Psoas muscle (tissue), 8 donors: ENCODE measurements around the gene LMO7. TPM values are rescaled to one million over a fixed set of nuclear protein-coding genes. Genes with fewer than 3 reads are reported as not detected.

ENCODE experiments used
- ATAC-seq, 4 donors: fragments of 200-7000 bp; cut with Tn5 transposase; one replicate each; pipeline ENCODE4 v1.9.1; 2020; ENCODE audit warnings: moderate library complexity in 3 of 4, mild to moderate bottlenecking in 2 of 4
- DNase-seq, 2 donors: peaks; one replicate each; pipeline ENCODE4 v3.0.0-alpha.2; 2020
- H3K27ac ChIP-seq: fragments of 200-600 bp; one replicate; pipeline ENCODE4 v1.8.0; 2022
- H3K27me3 ChIP-seq, 3 donors: fragments of 200-600 bp in 1 of 3; one replicate each; pipeline versions ENCODE4 v1.6.1 to v1.8.0; 2013 to 2022; ENCODE audit warnings: low read length in 2 of 3, mild to moderate bottlenecking in 2 of 3, moderate library complexity in 1 of 3; ENCODE audit not compliant: insufficient read depth in 3 of 3
- H3K36me3 ChIP-seq, 2 donors: fragments of 200-600 bp in 1 of 2; one replicate each; pipeline versions ENCODE4 v1.6.1 to v1.8.0; 2013 to 2022; ENCODE audit warnings: low read depth in 1 of 2, mild to moderate bottlenecking in 1 of 2, moderate library complexity in 1 of 2; ENCODE audit not compliant: insufficient read depth in 1 of 2
- H3K4me1 ChIP-seq: fragments of 200-600 bp; one replicate; pipeline ENCODE4 v1.8.0; 2022
- H3K4me3 ChIP-seq: fragments of 200-600 bp; one replicate; pipeline ENCODE4 v1.8.0; 2022; ENCODE audit warnings: mild to moderate bottlenecking
- H3K9me3 ChIP-seq: fragments of 200-600 bp; one replicate; pipeline ENCODE4 v1.8.0; 2022
- WGBS, 3 donors: extraction: QIAGEN DNeasy Blood & Tissue Kit; methylation state at CpG; one replicate each; pipeline versions ENCODE4 v1.1.6 to v1.1.7; 2013; 5-methylcytosine and 5-hydroxymethylcytosine counted together
- intact Hi-C, 2 donors: fragments of 100-400 bp; cut with DNase I; formaldehyde crosslinking; loops; one replicate each; pipeline versions ENCODE4 v1.11.0 to v1.14.2; 2022
- polyA plus RNA-seq, 3 donors: library from polyadenylated mRNA; stranded (reverse); fragments of 200-250 nt; gene quantifications; one replicate each; pipeline ENCODE4 v1.2.3, GENCODE V29; 2013
- total RNA-seq, 4 donors: library from RNA; stranded (reverse); fragmentation: NEBNext Ultra II Directional in 2 of 4; extraction: Animal tissue kit (Norgen Biotek cat#: 25700) in 2 of 4; gene quantifications; one replicate each; pipeline versions ENCODE4 v1.2.1 to v1.2.4, GENCODE V29; 2021 to 2023
- TF ChIP-seq, protein P1 (sequence below): fragments of 200-600 bp; IDR thresholded peaks from one replicate; pipeline ENCODE4 v1.8.0; 2022; ENCODE audit warnings: antibody characterized with exemption
- donor health status: healthy with polysubstance abuse.
- donor health status: DM: no; HTN: no; CAD: no; lungs with moderate emphysema.
- donor health status: Bipolar disorder and iron deficiency.
- donor health status: healthy.
- donor health status: DM: yes; HTN: yes; CAD: no.
- donor health status: DM: no; HTN: no; CAD: no.
- donor health status: DM: no; HTN: no; CAD: no.
- donor health status: DM: yes; HTN: yes; CAD: no.

LMO7 gene
- total and polyA plus RNA-seq, 7 donors = 15.3 to 271 (median 97.9) TPM

DNA sequence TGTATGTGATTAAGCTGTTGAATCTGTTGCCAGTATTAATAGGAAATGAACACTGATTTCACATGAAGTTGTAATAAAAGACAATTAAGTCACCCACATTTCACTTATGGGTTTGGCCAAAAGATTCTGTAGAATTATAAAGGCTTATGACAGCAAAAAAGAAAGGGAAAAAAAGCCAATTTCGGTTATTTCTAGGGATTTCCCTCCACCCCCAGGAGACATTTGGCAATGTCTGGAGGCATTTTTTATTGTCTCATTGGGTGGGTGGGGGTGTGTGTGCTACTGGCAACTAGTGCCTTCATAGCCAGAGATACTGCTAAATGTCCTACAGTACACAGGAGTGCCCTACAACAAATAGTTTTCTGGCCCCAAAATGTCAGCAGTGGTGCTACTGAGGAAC is 175.7 kb downstream of the LMO7 start:
- no peak for ATAC-seq
- Histone ChIP-seq H3K36me3 (peaks cover 0 to 32% of the 10 kb centered on the region in 2 donors), H3K27me3 (no peaks in the 10 kb centered on the region), H3K9me3 (no peaks in the 10 kb centered on the region), H3K27ac (peak overlapping the region; percentile 1), H3K4me3 (no peak overlapping the region), H3K4me1 (peaks cover 36% of the 10 kb centered on the region)
- intact Hi-C loops = loop anchor here in 1 of 2 donors (5.0 kb wide), 1 partner anchor 115 kb away; no protein-coding TSS in a partner anchor
- TF ChIP-seq, protein P1, sequence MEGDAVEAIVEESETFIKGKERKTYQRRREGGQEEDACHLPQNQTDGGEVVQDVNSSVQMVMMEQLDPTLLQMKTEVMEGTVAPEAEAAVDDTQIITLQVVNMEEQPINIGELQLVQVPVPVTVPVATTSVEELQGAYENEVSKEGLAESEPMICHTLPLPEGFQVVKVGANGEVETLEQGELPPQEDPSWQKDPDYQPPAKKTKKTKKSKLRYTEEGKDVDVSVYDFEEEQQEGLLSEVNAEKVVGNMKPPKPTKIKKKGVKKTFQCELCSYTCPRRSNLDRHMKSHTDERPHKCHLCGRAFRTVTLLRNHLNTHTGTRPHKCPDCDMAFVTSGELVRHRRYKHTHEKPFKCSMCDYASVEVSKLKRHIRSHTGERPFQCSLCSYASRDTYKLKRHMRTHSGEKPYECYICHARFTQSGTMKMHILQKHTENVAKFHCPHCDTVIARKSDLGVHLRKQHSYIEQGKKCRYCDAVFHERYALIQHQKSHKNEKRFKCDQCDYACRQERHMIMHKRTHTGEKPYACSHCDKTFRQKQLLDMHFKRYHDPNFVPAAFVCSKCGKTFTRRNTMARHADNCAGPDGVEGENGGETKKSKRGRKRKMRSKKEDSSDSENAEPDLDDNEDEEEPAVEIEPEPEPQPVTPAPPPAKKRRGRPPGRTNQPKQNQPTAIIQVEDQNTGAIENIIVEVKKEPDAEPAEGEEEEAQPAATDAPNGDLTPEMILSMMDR = no peak
- DNase-seq = no peak
- WGBS, 3 donors = 50 to 77% (median 54%) methylated on average over 1 of the region's 1 CpG

DNA sequence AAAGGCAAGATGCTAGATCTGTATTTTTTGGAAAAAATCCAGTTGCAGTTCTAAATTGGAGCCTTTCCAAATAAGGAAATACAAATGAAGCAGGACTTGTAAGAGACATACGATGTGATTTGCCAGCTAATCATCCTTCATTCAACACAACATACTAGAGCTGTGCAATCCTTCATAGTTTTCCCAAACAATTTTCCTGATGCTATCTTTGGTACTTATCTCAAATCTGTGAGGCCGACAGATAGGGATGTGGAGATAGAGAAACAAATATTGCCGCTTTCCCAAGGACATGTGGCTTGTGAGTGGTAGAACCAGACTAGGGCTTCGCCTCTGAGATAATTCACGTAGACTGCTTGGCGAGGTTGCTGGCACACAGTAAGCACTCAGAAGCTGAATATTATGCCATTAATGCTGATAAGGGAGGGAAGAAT is 176.6 kb downstream of the LMO7 start:
- Histone ChIP-seq H3K27me3 (no peaks in the 10 kb centered on the region), H3K27ac (no peak overlapping the region), H3K4me1 (peaks cover 36% of the 10 kb centered on the region), H3K36me3 (peaks cover 0 to 31% of the 10 kb centered on the region in 2 donors), H3K4me3 (no peak overlapping the region), H3K9me3 (no peaks in the 10 kb centered on the region)
- intact Hi-C loops = loop anchor here in 1 of 2 donors (5.0 kb wide), 1 partner anchor 115 kb away; no protein-coding TSS in a partner anchor
- WGBS, 3 donors = 53 to 77% (median 63%) methylated on average over 6 of the region's 6 CpGs
- TF ChIP-seq, protein P1 = no peak
- DNase-seq = no peak
- peak in 2 of 4 donors; percentile 12 to 19 for ATAC-seq

DNA sequence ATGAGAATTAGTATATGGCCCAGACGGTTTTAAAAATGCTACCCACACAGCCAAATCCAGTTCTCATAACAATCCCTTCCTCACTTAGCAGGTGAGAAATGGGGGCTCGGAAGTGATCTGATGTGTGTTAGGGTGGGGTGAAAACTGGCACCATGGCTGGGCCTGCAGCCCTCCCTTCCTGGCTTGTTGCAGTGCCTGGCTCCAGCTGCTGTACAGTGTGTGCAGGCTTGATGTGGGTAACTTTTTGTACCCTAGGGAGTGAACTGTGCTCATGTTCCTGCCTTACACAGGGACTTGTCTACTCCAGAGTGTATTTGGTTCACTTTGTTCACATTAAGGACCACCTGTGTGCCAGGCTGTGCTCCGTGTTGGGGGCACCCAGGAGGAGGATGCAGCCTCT is 177.2 kb downstream of the LMO7 start:
- peaks cover 40% of the 10 kb centered on the region for H3K4me1 ChIP-seq
- H3K27ac ChIP-seq = no peak overlapping the region

DNA sequence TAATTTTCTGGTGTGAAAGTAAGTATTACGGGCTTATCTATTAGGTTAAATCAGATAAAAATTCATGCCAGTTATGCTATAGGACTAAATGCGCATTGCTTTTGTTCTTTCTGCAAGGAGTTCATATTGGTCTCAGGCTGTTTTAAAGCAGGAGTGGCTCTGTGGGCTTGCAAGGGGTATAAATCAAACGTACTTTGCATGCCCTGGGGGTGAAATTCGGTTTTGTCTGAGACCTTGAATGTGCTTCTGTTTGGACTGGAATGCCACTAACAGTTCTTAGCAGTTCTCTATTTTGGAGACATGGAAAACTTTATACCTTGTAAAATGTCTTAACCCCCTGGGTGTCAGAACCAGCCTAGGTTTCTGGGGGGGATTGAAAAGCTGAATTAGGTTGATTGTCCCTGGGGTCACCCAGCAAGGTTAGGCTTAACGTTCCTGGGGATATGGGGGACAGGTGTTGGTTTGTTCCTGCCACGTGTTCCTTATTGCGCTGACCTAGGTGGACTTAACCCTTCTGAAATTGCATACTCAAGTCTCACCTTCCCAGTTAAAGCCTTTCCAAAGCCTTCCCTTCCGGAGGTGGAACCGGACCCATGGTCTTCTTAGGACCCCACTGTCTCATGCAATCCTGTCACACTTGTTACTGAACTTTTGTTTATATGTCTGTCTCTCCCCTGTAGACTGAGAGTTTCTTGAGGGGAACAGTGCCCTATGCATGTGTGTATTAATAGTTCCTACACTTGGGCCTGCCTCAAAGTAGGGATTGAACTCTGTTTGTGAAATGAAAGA is 182.2 kb downstream of the LMO7 start:
- no peaks in the 10 kb centered on the region for H3K9me3 ChIP-seq
- H3K27me3 ChIP-seq = no peaks in the 10 kb centered on the region
- peak; percentile 40 to 66 (median 56) for ATAC-seq
- TF ChIP-seq, protein P1 = no peak
- H3K4me1 ChIP-seq = peaks cover 32% of the 10 kb centered on the region
- no peak for DNase-seq
- intact Hi-C loops = no loop called here
- 46 to 64% (median 48%) methylated on average over 9 of the region's 9 CpGs for WGBS, 3 donors
- peaks cover 0 to 56% of the 10 kb centered on the region in 2 donors for H3K36me3 ChIP-seq
- H3K4me3 ChIP-seq = peak overlapping the region; percentile 16
- peak overlapping the region; percentile 51 for H3K27ac ChIP-seq

More for the DNA sequence above, 177.2 kb downstream of the LMO7 start:
- TF ChIP-seq, protein P1 = no peak
- H3K27me3 ChIP-seq = no peaks in the 10 kb centered on the region
- H3K36me3 ChIP-seq = peaks cover 0 to 26% of the 10 kb centered on the region in 2 donors
- intact Hi-C loops = loop anchor here in 1 of 2 donors (5.0 kb wide), 1 partner anchor 116 kb away; no protein-coding TSS in a partner anchor
- WGBS, 3 donors = 40 to 71% (median 46%) methylated on average over 3 of the region's 3 CpGs
- peak in 1 of 2 donors; percentile 43 for DNase-seq
- peak; percentile 23 to 79 (median 62) for ATAC-seq
- no peak overlapping the region for H3K4me3 ChIP-seq
- no peaks in the 10 kb centered on the region for H3K9me3 ChIP-seq
